HepG2 (cell line): ENCODE data around the gene HCRTR1. TPM values are rescaled to one million over a fixed set of nuclear protein-coding genes. Genes with fewer than 3 reads are reported as not detected.

Experiments used
- DNMT3B ChIP-seq: conservative IDR thresholded peaks from 2 replicates; pipeline ENCODE4 v1.6.1; 2016; ENCODE audit warnings: missing biosample characterization, control low read depth
- GATAD2A ChIP-seq: IDR thresholded peaks from 2 replicates; pipeline ENCODE4 v1.6.1; 2016
- IRF2 ChIP-seq: IDR thresholded peaks from 2 replicates; pipeline ENCODE4 v1.6.1; 2018; ENCODE audit warnings: missing genetic modification reagents, missing compliant biosample characterization
- NR2F1 ChIP-seq, 2 experiments: fragments of 450-650 bp in 1 of 2; formaldehyde crosslinking in 1 of 2; IDR thresholded peaks; 2 replicates each; pipeline versions ENCODE4 v1.5.0 to v1.6.1; 2016 to 2020; ENCODE audit warnings: mild to moderate bottlenecking in 1 of 2, missing compliant biosample characterization in 1 of 2, missing genetic modification reagents in 1 of 2, moderate library complexity in 1 of 2
- POGZ ChIP-seq: sonication (generic); formaldehyde crosslinking; IDR thresholded peaks from 2 replicates; pipeline ENCODE4 v1.4.0; 2020; ENCODE audit warnings: mild to moderate bottlenecking, missing genetic modification reagents
- POLR2A ChIP-seq, 2 experiments: IDR thresholded peaks; 2 replicates each; pipeline ENCODE4 v1.6.1; 2011; ENCODE audit warnings: low read depth in 2 of 2, low read length in 2 of 2, mild to moderate bottlenecking in 1 of 2, moderate library complexity in 1 of 2; ENCODE audit not compliant: insufficient read depth in 1 of 2
- RFXANK ChIP-seq: IDR thresholded peaks from 2 replicates; pipeline ENCODE4 v1.6.1; 2016
- SNRNP70 ChIP-seq: fragments of 200-400 bp; formaldehyde crosslinking; IDR thresholded peaks from 2 replicates; pipeline ENCODE4 v1.6.1; 2017; ENCODE audit warnings: mild to moderate bottlenecking, low read depth, low read length, moderate library complexity
- ZNF121 ChIP-seq: sonication (generic); formaldehyde crosslinking; IDR thresholded peaks from 2 replicates; pipeline ENCODE4 v1.5.0; 2020; ENCODE audit warnings: mild to moderate bottlenecking, missing genetic modification reagents
- ZNF136 ChIP-seq: sonication (generic); formaldehyde crosslinking; IDR thresholded peaks from 2 replicates; pipeline ENCODE4 v1.8.1; 2022; ENCODE audit warnings: low read depth, mild to moderate bottlenecking, moderate library complexity, missing genetic modification reagents
- ZNF160 ChIP-seq: sonication (generic); formaldehyde crosslinking; IDR thresholded peaks from 2 replicates; pipeline ENCODE4 v1.8.0; 2022; ENCODE audit warnings: mild to moderate bottlenecking, inconsistent platforms, missing genetic modification reagents
- ZNF720 ChIP-seq: sonication (generic); formaldehyde crosslinking; IDR thresholded peaks from 2 replicates; pipeline ENCODE4 v1.4.0; 2020; ENCODE audit warnings: missing genetic modification reagents
- ZNF749 ChIP-seq: sonication (generic); formaldehyde crosslinking; IDR thresholded peaks from 2 replicates; pipeline ENCODE4 v1.8.0; 2022; ENCODE audit warnings: mild to moderate bottlenecking, missing genetic modification reagents, moderate library complexity, borderline replicate concordance
- ZNF780A ChIP-seq: sonication (generic); formaldehyde crosslinking; IDR thresholded peaks from 2 replicates; pipeline ENCODE4 v1.8.0; 2022; ENCODE audit warnings: mild to moderate bottlenecking, missing genetic modification reagents, moderate library complexity
- polyA plus RNA-seq, 8 experiments: library from polyadenylated mRNA; depleted of rRNA in 3 of 8; stranded (reverse) in 7 of 8; unstranded in 1 of 8; fragments of >200 nt; fragmentation: Illumina TruSeq in 4 of 8; extraction: Trizol in 4 of 8; gene quantifications; 2 replicates each; pipeline versions ENCODE4 v1.2.1 to v1.2.3, GENCODE V29; 2011 to 2016; ENCODE audit warnings: low read depth in 4 of 8, missing spikeins in 1 of 8, mixed read lengths in 1 of 8; ENCODE audit not compliant: insufficient read depth in 1 of 8
- total RNA-seq, 5 experiments: library from RNA; depleted of rRNA; stranded (reverse); fragments of >200 nt; fragmentation: Illumina TruSeq; extraction: Trizol; gene quantifications; 2 replicates each; pipeline ENCODE4 v1.2.3, GENCODE V29; 2016; ENCODE audit warnings: low read depth in 1 of 5
- TF ChIP-seq, protein P1 (sequence below): sonication (generic); formaldehyde crosslinking; IDR thresholded peaks from 2 replicates; pipeline ENCODE4 v1.5.1; 2020; ENCODE audit warnings: mild to moderate bottlenecking, missing genetic modification reagents, moderate library complexity
- TF ChIP-seq, protein P2 (sequence below): sonication (generic); formaldehyde crosslinking; IDR thresholded peaks from 2 replicates; pipeline ENCODE4 v1.4.0; 2020; ENCODE audit warnings: missing genetic modification reagents, mild to moderate bottlenecking, borderline replicate concordance
- TF ChIP-seq, protein P3 (sequence below), 2 experiments: IDR thresholded peaks; 2 replicates each; pipeline ENCODE4 v1.6.1; 2011 to 2012; ENCODE audit warnings: low read length in 2 of 2, borderline replicate concordance in 1 of 2, low read depth in 1 of 2, mild to moderate bottlenecking in 1 of 2, moderate library complexity in 1 of 2
- TF ChIP-seq, protein P4 (sequence below): sonication (generic); formaldehyde crosslinking; IDR thresholded peaks from 2 replicates; pipeline ENCODE4 v1.4.0; 2020; ENCODE audit warnings: missing genetic modification reagents

HCRTR1 gene
- total and polyA plus RNA-seq, 2 of the 13 experiments (the other 11 are each of a cell fraction or from before 2014, with no cell fraction given): not detected

DNA sequence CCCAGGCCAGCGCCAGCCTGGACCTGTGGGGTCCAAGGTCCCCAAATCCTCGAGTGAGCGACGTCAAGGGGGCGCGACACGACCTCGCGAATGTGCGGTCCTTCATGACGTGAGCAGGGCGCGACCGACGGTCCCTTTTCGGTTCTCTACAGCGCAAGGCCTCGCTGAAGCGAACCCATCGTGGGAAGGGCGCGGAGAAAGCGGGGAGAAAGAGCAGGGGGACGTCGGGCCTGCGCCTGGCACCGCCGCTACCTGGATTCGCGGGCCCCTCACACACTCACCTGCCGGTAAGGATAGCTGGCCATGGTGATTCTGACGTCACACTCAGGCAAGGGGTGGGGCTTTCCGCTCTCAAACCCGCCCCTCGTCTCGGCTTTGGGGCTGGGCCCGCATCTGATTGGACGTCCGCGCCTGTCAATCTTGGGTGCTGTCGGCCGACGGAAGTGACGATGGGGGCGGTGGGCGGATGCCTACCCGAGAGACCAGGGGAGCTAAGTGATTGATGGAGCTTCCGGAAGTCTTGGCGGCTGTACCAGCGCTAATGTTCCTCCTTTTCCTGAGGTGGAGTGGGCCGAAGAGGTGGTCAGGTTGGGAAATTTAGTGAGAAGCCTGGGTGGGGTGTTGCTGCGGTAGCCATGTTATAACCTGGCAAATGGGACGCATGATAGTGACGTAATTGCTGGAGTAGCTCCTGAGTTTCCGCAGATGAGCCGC is 27.2 kb downstream of the HCRTR1 start, which contains the start of gene PEF1 (continued):
- TF ChIP-seq, protein P1, sequence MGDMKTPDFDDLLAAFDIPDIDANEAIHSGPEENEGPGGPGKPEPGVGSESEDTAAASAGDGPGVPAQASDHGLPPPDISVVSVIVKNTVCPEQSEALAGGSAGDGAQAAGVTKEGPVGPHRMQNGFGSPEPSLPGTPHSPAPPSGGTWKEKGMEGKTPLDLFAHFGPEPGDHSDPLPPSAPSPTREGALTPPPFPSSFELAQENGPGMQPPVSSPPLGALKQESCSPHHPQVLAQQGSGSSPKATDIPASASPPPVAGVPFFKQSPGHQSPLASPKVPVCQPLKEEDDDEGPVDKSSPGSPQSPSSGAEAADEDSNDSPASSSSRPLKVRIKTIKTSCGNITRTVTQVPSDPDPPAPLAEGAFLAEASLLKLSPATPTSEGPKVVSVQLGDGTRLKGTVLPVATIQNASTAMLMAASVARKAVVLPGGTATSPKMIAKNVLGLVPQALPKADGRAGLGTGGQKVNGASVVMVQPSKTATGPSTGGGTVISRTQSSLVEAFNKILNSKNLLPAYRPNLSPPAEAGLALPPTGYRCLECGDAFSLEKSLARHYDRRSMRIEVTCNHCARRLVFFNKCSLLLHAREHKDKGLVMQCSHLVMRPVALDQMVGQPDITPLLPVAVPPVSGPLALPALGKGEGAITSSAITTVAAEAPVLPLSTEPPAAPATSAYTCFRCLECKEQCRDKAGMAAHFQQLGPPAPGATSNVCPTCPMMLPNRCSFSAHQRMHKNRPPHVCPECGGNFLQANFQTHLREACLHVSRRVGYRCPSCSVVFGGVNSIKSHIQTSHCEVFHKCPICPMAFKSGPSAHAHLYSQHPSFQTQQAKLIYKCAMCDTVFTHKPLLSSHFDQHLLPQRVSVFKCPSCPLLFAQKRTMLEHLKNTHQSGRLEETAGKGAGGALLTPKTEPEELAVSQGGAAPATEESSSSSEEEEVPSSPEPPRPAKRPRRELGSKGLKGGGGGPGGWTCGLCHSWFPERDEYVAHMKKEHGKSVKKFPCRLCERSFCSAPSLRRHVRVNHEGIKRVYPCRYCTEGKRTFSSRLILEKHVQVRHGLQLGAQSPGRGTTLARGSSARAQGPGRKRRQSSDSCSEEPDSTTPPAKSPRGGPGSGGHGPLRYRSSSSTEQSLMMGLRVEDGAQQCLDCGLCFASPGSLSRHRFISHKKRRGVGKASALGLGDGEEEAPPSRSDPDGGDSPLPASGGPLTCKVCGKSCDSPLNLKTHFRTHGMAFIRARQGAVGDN: peak; percentile 91
- TF ChIP-seq POLR2A (IDR thresholded peaks at IDR 0.05; ENCODE audit: insufficient read depth in 1 of 2, low read depth in 2 of 2, low read length in 2 of 2): peak; percentile 12 to 74; a peak in 3 of 4 replicates
- no peak for TF ChIP-seq ZNF136
- no peak for TF ChIP-seq DNMT3B
- TF ChIP-seq SNRNP70: no peak
- TF ChIP-seq IRF2: peak; percentile 72
- TF ChIP-seq ZNF749 (CRISPR knock-in tag): 0 out of 2 replicates have a peak, but pooled peaks have one; percentile 21
- no peak for TF ChIP-seq RFXANK (CRISPR knock-in tag)
- peak; percentile 86 for TF ChIP-seq POGZ
- TF ChIP-seq, protein P2, sequence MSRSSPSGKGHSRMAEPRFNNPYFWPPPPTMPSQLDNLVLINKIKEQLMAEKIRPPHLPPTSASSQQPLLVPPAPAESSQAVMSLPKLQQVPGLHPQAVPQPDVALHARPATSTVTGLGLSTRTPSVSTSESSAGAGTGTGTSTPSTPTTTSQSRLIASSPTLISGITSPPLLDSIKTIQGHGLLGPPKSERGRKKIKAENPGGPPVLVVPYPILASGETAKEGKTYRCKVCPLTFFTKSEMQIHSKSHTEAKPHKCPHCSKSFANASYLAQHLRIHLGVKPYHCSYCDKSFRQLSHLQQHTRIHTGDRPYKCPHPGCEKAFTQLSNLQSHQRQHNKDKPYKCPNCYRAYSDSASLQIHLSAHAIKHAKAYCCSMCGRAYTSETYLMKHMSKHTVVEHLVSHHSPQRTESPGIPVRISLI (CRISPR knock-in tag): no peak
- no peak for TF ChIP-seq ZNF121
- no peak; the same call in 1 of the 2 replicates for TF ChIP-seq ZNF160 (CRISPR knock-in tag)
- TF ChIP-seq ZNF780A (CRISPR knock-in tag): no peak
- peak; percentile 42 to 45; a peak in 2 of 4 replicates for TF ChIP-seq NR2F1 (CRISPR knock-in tag; IDR thresholded peaks at IDR 0.05)
- TF ChIP-seq GATAD2A (CRISPR knock-in tag): peak; percentile 44; the same call in 1 of the 2 replicates
- TF ChIP-seq, protein P3, sequence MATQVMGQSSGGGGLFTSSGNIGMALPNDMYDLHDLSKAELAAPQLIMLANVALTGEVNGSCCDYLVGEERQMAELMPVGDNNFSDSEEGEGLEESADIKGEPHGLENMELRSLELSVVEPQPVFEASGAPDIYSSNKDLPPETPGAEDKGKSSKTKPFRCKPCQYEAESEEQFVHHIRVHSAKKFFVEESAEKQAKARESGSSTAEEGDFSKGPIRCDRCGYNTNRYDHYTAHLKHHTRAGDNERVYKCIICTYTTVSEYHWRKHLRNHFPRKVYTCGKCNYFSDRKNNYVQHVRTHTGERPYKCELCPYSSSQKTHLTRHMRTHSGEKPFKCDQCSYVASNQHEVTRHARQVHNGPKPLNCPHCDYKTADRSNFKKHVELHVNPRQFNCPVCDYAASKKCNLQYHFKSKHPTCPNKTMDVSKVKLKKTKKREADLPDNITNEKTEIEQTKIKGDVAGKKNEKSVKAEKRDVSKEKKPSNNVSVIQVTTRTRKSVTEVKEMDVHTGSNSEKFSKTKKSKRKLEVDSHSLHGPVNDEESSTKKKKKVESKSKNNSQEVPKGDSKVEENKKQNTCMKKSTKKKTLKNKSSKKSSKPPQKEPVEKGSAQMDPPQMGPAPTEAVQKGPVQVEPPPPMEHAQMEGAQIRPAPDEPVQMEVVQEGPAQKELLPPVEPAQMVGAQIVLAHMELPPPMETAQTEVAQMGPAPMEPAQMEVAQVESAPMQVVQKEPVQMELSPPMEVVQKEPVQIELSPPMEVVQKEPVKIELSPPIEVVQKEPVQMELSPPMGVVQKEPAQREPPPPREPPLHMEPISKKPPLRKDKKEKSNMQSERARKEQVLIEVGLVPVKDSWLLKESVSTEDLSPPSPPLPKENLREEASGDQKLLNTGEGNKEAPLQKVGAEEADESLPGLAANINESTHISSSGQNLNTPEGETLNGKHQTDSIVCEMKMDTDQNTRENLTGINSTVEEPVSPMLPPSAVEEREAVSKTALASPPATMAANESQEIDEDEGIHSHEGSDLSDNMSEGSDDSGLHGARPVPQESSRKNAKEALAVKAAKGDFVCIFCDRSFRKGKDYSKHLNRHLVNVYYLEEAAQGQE (IDR thresholded peaks at IDR 0.05; ENCODE audit: borderline replicate concordance in 1 of 2, low read depth in 1 of 2, low read length in 2 of 2): 0 out of 4 replicates have a peak, but pooled peaks of 1 of the 2 experiments have one; percentile 5
- TF ChIP-seq, protein P4, sequence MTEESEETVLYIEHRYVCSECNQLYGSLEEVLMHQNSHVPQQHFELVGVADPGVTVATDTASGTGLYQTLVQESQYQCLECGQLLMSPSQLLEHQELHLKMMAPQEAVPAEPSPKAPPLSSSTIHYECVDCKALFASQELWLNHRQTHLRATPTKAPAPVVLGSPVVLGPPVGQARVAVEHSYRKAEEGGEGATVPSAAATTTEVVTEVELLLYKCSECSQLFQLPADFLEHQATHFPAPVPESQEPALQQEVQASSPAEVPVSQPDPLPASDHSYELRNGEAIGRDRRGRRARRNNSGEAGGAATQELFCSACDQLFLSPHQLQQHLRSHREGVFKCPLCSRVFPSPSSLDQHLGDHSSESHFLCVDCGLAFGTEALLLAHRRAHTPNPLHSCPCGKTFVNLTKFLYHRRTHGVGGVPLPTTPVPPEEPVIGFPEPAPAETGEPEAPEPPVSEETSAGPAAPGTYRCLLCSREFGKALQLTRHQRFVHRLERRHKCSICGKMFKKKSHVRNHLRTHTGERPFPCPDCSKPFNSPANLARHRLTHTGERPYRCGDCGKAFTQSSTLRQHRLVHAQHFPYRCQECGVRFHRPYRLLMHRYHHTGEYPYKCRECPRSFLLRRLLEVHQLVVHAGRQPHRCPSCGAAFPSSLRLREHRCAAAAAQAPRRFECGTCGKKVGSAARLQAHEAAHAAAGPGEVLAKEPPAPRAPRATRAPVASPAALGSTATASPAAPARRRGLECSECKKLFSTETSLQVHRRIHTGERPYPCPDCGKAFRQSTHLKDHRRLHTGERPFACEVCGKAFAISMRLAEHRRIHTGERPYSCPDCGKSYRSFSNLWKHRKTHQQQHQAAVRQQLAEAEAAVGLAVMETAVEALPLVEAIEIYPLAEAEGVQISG (CRISPR knock-in tag): peak; percentile 76
- no peak for TF ChIP-seq ZNF720 (CRISPR knock-in tag)
